Right ventricle myocardium superior (tissue), 1 donor: ENCODE measurements around the gene OR1J2. TPM values are rescaled to one million over a fixed set of nuclear protein-coding genes. Genes with fewer than 3 reads are reported as not detected.
A peak's percentile ranks its signal among the peaks of the same experiment; 100 is the strongest.
"Not testable (repeated sequence)": the region's sequence is repeated elsewhere in the genome, so short reads cannot be mapped to it uniquely, and the experiment has no call there.

Experiments used
- ATAC-seq: fragments of 200-7000 bp; cut with Tn5 transposase; one replicate; pipeline ENCODE4 v1.9.1; 2020; ENCODE audit warnings: mild to moderate bottlenecking; ENCODE audit not compliant: poor library complexity
- DNase-seq: peaks from one replicate; pipeline ENCODE4 v3.0.0-alpha.2; 2020
- intact Hi-C: fragments of 100-400 bp; cut with DNase I; formaldehyde crosslinking; loops from one replicate; pipeline ENCODE4 v1.11.2; 2022
- long read RNA-seq: library from polyadenylated mRNA; unstranded; transcript quantifications from one replicate; pipeline ENCODE4 v2.0.0, GENCODE V29; 2021
- total RNA-seq: library from RNA; stranded (reverse); fragmentation: NEBNext Ultra II Directional; extraction: Animal tissue kit (Norgen Biotek cat#: 25700); gene quantifications from one replicate; pipeline ENCODE4 v1.2.1, GENCODE V29; 2021
- donor health status: DM: no; HTN: yes; CAD: no; lungs with severe emphysema.

Gene OR1J2, protein sequence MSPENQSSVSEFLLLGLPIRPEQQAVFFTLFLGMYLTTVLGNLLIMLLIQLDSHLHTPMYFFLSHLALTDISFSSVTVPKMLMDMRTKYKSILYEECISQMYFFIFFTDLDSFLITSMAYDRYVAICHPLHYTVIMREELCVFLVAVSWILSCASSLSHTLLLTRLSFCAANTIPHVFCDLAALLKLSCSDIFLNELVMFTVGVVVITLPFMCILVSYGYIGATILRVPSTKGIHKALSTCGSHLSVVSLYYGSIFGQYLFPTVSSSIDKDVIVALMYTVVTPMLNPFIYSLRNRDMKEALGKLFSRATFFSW
- total RNA-seq = not detected
- long read RNA-seq = 0 reads

DNA sequence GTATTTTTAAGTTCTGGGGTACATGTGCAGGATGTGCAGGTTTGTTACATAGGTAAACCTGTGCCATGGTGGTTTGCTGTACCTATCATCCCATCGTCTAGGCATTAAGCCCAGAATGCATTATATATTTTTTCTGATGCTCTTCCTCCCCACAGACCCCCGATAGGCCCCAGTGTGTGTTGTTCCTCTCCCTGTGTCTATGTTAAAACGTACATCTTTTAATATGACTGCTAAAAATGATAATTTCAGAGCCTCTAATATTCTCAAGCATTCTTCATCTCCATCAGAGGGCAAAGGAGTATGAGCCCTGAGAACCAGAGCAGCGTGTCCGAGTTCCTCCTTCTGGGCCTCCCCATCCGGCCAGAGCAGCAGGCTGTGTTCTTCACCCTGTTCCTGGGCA lies at the start of gene OR1J2:
OR1J2 (plus strand) TSS at position 301 of the 400 bp plus-strand sequence; CDS start at position 301, 0 bp downstream.
- DNase-seq (no peak), ATAC-seq (no peak)

DNA sequence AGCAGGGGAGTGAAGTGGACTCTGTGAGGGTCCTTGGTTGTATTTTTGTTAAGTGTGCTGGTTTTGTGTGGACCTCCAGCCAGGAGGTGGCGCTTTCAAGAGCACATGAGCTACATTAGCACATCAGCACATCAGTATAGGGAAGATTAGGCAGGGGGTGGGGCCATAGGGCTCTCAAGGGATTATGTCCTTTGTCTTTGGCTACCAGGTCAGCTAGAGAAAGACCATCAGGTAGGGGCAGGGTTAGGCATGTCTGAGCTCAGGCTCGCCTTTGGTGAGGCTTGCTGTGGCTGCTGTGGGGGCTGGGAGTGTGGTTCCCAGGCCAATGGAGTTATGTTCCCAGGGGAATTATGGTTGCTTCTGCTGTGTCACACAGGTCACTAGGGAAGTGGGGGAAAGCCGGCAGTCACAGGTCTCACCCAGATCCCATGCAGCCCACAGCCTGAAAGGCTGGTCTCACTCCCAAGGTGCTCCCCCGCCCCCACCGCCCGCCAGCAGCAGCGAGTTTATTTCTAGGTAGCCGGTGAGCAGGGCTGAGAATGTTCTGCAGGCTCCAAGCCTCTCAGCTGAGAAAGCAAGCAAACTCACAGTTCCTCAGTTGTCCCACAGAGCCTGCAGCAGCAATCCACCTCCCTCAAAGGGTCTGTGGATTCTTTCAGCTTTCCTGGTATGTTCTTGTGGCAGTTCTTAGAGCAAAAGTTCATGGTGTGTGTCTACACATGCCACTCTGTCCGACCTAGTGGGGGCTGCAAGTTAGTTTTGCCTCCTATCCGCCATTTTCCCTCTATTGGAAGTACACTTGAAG lies 46.6 kb upstream of the OR1J2 start:
- DNase-seq = no peak
- intact Hi-C loops = loop anchor here (2.0 kb wide), 1 partner anchor 345 kb away; no protein-coding TSS in a partner anchor
- ATAC-seq = no peak

More for the DNA sequence above, at the start of gene OR1J2:
- intact Hi-C loops = no loop called here

DNA sequence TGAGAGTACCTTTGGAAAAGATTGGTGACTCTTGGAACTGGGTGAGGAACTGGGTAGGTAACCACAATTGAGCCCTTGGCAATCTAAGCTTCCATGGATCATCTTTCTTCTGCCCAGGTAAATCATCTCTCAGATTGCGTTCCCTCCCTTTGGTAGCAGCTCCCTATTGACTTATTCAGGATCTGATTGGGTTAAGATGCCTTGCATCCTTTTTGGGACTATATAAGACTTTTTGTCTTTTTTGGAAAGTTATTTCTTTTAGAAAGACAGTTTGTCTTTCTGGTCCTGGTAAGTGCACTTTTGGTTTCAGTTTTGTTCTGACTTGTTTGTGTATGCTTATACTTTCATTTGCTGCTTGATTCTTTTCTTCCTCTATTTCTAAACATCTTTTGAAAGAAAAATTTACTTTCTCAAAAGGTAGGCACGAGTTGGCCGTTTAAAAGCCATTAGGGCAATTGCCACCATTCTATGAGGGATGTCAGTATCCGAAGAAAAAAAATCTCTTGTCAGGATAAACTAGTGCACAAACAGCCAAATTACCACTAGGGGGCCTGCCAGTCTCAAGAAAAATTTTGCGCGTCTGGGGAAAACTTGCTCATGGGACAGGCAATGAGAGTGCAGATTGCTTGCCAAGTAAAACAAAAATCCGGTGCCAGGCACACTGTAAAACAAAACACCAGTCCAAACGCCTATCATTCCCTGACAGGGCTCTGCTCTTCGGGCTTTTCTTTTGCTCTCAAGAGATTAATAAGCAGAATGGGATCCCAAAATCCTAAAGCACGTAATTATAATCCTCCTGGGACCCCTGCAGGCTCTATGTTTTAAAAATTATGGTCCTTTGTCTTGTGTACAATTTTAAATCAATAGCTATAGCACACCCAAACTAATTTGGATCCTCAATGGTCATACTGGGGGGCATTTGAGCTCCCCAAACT lies 45.7 kb upstream of the OR1J2 start:
- intact Hi-C loops = loop anchor here (2.0 kb wide), 1 partner anchor 344 kb away; no protein-coding TSS in a partner anchor
- peak; percentile 52 for DNase-seq

DNA sequence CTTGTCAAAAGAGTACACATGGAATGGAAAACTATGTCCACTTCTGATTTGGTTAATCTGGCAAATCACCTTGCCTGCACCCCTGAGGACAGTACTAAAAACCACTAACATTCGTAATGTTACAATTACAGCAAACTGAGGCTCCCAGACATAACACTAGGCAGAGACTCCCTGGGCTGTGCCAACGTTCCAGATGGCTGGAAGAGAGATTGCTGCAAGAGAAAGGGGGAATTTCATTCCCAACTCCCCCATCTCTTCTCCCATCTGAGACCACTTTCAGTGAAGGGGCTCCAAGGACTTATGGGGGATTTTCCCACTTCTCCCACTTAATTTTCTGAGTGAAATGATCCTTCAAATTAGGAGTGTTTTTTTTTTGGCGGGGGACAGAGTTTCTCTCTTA lies 44.1 kb upstream of the OR1J2 start:
- DNase-seq (no peak), ATAC-seq (no peak)
- intact Hi-C loops = no loop called here

More for the DNA sequence above, 45.7 kb upstream of the OR1J2 start:
- ATAC-seq = peak; percentile 90

DNA sequence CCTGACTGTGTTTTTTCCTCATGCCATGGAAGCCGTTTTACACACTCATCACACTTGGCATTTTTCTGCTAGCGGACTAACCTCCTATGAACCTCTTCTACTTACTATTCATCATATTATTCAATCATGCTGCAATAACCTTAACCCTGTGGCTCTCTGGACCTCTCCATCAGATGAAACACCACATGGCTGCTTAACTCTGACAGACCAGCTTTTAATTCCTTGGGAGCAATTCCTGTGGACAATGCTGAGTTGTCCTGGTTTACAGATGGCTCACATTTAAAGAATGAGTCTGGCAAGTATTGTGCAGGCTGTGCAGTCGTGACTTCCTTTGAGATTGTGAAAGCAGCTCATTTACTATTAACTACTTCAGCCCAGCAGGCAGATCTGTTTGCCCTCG lies 41.9 kb upstream of the OR1J2 start:
- intact Hi-C loops = no loop called here
- DNase-seq (no peak), ATAC-seq (no peak)

DNA sequence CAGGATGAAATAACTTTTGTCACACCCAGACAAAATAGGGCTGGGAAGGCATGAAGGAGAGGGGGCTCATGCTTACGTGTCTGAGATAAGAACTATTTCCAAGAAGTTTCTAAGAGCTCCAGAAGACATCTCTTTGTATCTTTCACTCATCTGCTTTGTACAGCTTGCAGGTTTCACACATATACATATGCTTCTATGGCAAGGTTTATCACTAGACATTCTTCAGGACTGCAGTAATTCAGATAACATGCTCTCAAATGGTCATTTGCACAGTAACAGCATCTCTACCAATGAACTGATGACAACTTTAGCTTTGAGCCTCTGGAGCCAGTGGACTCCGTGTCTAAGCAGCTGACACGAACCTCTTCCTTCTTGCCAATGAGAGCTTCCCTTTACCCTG lies 36.0 kb upstream of the OR1J2 start:
- intact Hi-C loops = no loop called here
- no peak for ATAC-seq
- DNase-seq = no peak

DNA sequence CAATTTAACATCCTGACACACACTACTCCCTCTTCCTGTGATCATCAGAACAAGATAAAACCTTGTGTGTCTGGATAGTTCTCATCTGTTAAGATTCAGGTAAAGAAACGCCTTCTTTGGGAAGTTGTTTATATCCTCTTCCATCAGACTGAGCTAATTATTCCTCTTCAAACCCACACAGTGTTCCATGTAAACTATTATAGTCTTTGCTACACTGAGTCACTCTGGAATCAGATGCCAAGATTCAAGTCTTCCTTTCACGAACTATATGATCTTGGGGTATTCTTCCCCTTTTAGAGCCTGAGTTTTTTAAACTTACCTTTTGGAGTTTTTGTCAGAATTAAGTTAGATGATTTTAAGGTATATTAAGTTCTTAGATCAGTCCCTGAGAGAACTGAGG lies 34.9 kb upstream of the OR1J2 start:
- no peak for DNase-seq
- ATAC-seq = no peak
- intact Hi-C loops = no loop called here

DNA sequence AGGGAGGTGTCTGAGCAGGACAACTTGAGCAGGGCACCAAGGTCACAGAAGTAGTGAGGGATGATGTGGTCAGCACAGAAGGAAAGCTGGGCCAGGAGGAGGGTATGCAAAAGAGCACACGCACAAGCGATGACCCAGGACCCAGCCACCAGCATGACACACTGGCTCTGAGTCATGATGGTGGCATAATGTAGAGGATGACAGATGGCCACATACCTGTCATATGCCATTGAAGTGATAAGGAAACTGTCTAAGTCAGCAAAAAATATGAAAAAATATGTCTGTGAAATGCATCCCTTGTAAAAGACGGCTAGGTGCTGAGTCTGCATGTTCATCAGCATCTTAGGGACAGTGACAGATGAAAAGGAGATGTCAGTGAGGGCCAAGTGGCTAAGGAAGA lies 33.3 kb upstream of the OR1J2 start:
- intact Hi-C loops = no loop called here
- no peak for DNase-seq
- ATAC-seq = no peak

DNA sequence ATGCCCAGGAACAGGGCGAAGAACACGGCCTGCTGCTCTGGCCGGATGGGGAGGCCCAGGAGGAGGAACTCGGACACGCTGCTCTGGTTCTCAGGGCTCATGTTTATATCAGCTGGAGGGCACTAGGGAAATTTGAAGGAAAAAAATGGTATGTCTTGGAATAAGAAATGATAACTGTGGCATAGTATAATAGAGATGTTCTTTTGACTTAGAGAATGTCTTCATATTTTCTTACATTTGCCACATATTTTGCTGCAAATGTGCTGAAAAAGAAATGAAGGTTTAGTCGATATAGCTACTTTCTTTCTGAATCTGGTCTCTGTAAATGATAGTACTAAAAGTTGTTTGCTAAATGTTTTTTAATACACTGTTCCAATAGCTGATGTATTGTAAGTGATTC lies 32.8 kb upstream of the OR1J2 start, which contains the start of gene OR1J1:
OR1J1 (minus strand) TSS at position 101 of the 400 bp plus-strand sequence; CDS start at position 101, 0 bp downstream.
- no peak for ATAC-seq
- intact Hi-C loops = no loop called here
- no peak for DNase-seq

DNA sequence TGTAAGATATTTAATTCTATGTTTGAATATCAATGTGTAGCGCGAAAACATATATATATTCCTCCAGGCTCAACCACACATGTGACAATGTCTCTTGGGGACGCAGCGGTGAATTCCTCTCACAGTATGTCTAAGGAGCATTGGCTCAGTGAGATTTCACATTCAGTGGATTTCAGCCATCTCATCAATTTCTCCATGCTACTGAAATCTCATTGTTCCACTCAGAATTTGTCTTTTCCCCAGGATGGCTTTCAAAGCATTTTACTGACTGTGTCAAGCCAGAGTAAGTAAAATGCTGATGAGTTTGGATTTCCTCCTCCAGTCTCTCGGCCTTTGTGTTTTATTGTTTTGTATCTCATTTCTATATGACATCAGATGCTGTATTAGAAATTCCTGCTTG lies 31.5 kb upstream of the OR1J2 start:
- intact Hi-C loops = no loop called here
- ATAC-seq (no peak), DNase-seq (no peak)

DNA sequence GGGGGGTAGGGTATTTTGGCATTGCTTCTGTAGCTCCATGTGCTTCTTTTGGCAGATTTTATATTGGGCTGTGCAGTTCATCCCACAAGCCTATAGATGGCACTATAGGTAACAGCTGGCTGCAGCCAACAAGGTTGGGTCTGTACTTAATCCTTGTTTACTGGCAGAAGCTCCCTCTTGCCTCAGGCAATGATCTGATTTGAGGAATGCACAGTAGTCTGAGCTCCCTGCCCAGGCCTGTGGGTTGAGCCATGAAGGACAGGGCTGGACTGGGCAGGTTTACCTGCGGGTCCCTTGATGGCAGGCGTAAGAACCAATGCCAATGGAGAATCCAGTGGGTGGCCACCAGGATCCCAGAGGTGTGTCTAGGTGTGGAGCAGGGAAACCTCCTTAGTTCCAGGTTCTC lies 11.7 kb upstream of the OR1J2 start:
- no peak for ATAC-seq
- DNase-seq = no peak
- intact Hi-C loops = no loop called here

DNA sequence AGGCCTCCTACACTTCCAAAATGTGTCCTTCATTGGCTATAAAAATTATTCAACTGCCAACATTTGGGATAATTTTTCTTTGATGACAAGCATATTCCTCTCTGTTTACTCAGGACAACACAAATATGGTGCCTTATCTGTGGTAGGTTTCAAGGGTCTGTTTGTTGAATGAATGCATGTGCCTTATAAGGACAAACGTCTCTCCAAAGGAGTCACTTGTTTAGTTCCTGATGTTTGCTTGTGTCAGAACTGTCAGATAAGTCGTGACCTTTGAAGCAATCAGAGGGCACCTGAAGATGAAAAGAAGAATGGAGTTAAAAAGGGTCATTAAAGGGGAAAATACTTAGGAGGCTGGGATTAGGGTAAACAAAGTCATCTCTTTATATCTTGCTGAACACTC lies 3.6 kb upstream of the OR1J2 start:
- intact Hi-C loops = no loop called here
- DNase-seq = no peak
- ATAC-seq = no peak

DNA sequence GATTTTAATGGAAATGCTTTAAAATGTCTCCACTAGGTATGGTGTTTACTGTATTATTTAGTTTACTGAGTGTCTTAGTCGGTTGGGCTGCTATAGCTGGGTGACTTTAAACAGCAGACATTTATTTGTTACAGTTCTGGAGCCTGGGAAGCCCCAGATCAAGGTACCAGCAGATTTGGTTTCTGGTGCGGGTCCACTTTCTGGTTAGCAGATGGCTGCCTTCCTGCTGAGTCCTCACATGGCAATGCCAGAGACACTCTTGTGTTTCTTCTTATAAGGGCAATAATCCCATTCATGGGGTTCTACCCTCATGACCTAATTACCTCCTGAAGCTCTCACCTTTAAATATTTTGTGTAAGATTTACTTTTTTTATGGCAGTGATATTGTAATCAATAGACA lies 7.6 kb downstream of the OR1J2 start:
- no peak for DNase-seq
- intact Hi-C loops = no loop called here

DNA sequence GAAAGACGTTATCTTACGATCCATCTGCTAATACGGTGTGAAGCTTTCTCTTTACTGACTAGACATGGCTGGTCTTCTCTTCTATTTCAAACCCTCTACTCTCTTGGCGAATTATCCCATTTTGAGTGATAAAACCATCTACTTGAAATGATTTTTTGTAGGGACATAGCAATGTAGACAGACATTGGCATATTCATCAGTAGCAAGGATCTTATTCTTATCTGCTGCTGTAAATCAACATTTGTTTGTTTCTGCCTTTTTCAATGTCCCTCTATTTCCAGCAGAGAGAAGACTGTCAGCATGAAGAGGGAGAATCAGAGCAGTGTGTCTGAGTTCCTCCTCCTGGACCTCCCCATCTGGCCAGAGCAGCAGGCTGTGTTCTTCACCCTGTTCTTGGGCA lies 8.2 kb downstream of the OR1J2 start, which contains the start of gene OR1J4:
OR1J4 (plus strand) TSS at position 301 of the 400 bp plus-strand sequence; CDS start at position 301, 0 bp downstream.
- ATAC-seq = no peak
- intact Hi-C loops = no loop called here

More for the DNA sequence above, 7.6 kb downstream of the OR1J2 start:
- no peak for ATAC-seq

DNA sequence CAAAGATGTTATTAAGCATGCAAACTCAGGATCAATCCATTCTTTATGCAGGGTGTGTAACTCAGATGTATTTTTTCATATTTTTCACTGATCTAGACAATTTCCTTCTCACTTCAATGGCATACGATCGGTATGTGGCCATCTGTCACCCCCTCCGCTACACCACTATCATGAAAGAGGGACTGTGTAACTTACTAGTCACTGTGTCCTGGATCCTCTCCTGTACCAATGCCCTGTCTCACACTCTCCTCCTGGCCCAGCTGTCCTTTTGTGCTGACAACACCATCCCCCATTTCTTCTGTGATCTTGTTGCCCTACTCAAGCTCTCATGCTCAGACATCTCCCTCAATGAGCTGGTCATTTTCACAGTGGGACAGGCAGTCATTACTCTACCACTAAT lies 8.8 kb downstream of the OR1J2 start:
- ATAC-seq = no peak
- intact Hi-C loops = no loop called here

More for the DNA sequence above, 8.2 kb downstream of the OR1J2 start, which contains the start of gene OR1J4:
- no peak for DNase-seq

DNA sequence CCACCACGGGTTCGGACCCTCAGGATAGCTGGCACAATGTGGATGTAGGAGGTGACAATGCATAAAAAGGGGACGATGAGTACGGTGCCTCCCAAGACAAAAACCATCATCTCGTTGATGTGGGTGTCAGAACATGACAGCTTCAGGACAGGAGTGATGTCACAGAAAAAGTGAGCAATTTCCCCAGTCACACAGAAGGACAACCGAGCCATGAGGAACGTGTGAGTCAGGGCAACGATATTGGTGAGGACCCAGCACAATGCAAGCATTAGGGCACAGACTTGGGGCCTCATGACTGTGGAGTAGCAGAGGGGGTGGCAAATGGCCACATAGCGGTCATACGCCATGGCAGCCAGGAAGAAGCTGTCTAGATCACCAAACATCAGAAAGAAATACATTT lies 16.0 kb downstream of the OR1J2 start:
- DNase-seq = no peak
- ATAC-seq = no peak
- intact Hi-C loops = no loop called here

More for the DNA sequence above, 8.8 kb downstream of the OR1J2 start:
- DNase-seq = no peak

DNA sequence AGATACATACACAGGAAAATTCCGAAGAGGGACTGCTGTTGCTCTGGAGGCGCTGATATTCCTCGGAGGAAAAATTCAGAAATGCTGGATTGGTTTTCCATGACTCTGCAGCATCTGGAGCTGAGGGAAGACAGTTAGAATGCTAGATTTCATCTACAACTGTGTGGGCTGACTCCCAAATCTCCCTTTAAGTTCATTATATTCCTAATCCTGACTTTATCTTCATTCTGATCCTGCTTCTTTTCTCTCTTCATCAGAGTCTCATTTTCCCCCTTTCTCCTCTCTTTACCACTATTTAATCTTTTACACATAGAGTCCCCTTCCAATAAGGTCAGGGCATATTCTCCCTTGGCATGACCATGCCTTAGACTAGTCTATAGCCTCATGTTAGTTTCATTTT lies 16.6 kb downstream of the OR1J2 start, which contains the start of gene OR1N1:
OR1N1 (minus strand) TSS at position 101 of the 400 bp plus-strand sequence; CDS start at position 101, 0 bp downstream.
- intact Hi-C loops = no loop called here
- DNase-seq (no peak), ATAC-seq (no peak)

DNA sequence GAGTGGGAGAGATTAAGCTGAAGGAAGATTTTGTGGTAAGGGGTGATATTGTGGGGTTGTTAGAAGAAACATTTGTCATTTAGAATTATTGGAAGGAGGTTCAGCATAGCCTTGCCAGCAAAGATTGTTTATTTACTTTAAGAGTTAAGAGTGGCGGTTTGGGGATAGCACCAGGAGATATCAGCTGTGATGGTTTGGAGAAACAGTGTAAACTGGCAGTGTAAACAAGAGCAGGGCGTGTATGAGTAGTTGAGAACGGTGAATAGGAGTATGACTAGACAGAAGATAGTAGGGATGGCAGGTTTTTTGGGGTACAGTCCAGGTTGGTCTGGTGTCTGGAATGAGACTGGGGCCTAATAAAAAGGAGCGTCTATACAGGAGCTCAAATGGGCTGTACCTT lies 20.6 kb downstream of the OR1J2 start:
- DNase-seq, intact Hi-C loops, ATAC-seq: not testable (repeated sequence)
